NCI-H1092 (cell line): Measurements from ENCODE around the gene SLIT3.
A peak's percentile ranks its signal among the peaks of the same experiment; 100 is the strongest.

ENCODE experiments used
- DNase-seq: peaks from one replicate; lab custom pipeline; 2025; lab: John Stamatoyannopoulos, UW

SLIT3 gene

GRCh38 chr5:168925160-168925559 is 375.8 kb downstream of the SLIT3 start:
- DNase-seq, result no peak

GRCh38 chr5:168921147-168921866 is 379.6 kb downstream of the SLIT3 start:
- no peak for DNase-seq

GRCh38 chr5:168920019-168920810 is 380.7 kb downstream of the SLIT3 start:
- DNase-seq, result no peak

GRCh38 chr5:168917947-168918600 is 382.9 kb downstream of the SLIT3 start:
- no peak for DNase-seq

- no peak for DNase-seq
Observed at GRCh38 chr5:168916852-168917251, 384.1 kb downstream of the SLIT3 start.

- no peak for DNase-seq
Observed at GRCh38 chr5:168916266-168916665, 384.7 kb downstream of the SLIT3 start.

GRCh38 chr5:168914491-168914890 is 386.4 kb downstream of the SLIT3 start:
- no peak for DNase-seq

- no peak for DNase-seq
Observed at GRCh38 chr5:168910874-168911273, 390.1 kb downstream of the SLIT3 start.

GRCh38 chr5:168908207-168908606 is 392.7 kb downstream of the SLIT3 start:
- DNase-seq, result no peak

GRCh38 chr5:168903061-168903460 is 397.9 kb downstream of the SLIT3 start:
- DNase-seq, result no peak

GRCh38 chr5:168899673-168900072 is 401.3 kb downstream of the SLIT3 start:
- no peak for DNase-seq

- DNase-seq, result no peak
Observed at GRCh38 chr5:168899264-168899663, 401.7 kb downstream of the SLIT3 start.

- DNase-seq, result peak; percentile 48
Observed at GRCh38 chr5:168898247-168898911, 402.6 kb downstream of the SLIT3 start.

- no peak for DNase-seq
Observed at GRCh38 chr5:168897387-168898122, 403.4 kb downstream of the SLIT3 start.

GRCh38 chr5:168895295-168896071 is 405.5 kb downstream of the SLIT3 start:
- no peak for DNase-seq

GRCh38 chr5:168893283-168893682 is 407.7 kb downstream of the SLIT3 start:
- no peak for DNase-seq

GRCh38 chr5:168892618-168893186 is 408.2 kb downstream of the SLIT3 start:
- DNase-seq, result no peak

- no peak for DNase-seq
Observed at GRCh38 chr5:168890816-168891812, 409.8 kb downstream of the SLIT3 start.

GRCh38 chr5:168889039-168889438 is 411.9 kb downstream of the SLIT3 start:
- DNase-seq, result no peak
